T-helper 2 cell treated with Interferon-gamma antibody and Interleukin-4, amounts not matched to agents 100 ng/mL and 5 ng/mL, for 36 hours (primary cell): ENCODE results near the gene ADAMTS12. TPM values are rescaled to one million over a fixed set of nuclear protein-coding genes. Genes with fewer than 3 reads are reported as not detected.

Source experiments
- intact Hi-C: fragments of 100-400 bp; cut with micrococcal nuclease; formaldehyde crosslinking; loops from one replicate; pipeline ENCODE4 v1.15.1; 2023
- total RNA-seq: library from RNA; stranded (reverse); gene quantifications from 2 replicates; pipeline ENCODE4 v1.2.3, GENCODE V29; 2022

Gene ADAMTS12
- total RNA-seq, 1 donor from 2014 or later, result not detected

DNA sequence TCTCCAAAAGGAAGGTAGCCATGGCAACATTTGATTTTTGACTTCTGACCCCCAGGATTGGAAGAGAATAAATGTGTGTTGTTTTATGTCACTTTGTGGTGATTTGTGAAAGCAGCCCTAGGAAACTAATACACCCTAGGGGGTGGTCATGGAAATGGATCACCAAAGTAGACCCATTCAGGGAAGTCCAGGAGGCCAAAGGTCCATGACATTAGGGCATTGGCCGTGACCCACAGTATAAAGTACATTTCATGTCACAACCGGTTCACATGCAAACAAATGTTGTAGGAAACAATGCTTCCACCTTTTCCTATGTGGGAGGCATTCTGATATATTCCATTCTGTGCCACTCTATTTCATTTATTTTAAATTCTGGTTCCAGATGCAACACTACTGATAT lies 128.4 kb downstream of the ADAMTS12 start:
- intact Hi-C loops, result no loop called here

DNA sequence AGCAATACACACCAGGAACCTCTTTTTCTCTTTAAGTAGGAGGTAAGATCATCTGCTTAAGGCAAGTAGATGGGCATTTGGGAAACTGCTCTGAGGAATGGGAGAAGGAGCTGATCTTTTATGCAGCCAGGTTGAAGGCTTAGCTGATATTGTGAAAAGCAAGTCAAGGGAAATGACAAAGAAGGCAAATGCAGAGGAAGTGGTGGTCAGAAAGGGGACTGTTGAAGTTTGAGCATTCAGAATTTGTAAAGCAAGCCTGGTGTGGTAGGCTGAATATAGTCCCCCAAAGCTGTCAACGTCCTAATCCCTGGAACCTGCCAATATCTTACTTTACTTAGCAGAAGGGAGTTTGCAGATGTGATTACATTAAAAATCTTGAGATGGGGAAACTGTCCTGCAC lies 128.9 kb downstream of the ADAMTS12 start:
- intact Hi-C loops, result no loop called here

DNA sequence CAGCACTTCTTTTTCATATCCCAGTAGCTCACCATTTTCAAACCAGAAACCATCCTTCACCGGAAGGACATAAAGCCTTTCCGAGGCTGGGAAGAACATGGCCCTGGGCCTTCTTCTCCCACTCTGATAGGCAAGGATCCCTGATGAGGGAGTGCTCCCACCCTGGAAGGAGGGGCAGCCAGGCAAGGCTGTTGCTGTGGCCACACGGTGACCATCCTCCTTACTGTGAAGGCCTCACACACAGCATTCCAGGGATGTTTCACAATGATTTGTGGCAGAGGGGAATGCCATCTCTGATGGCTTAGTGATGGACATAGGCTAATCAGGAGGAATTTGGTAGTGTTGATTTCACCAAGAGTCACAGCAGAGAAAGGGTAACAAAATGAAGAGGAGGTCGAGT lies 130.7 kb downstream of the ADAMTS12 start:
- intact Hi-C loops, result no loop called here

- intact Hi-C loops, result no loop called here
These were observed 133.1 kb downstream of the ADAMTS12 start for GRCh38 chr5:33758737-33759136.

- intact Hi-C loops, result no loop called here
These were observed 135.3 kb downstream of the ADAMTS12 start for GRCh38 chr5:33756491-33756890.

- intact Hi-C loops, result no loop called here
These were observed 136.6 kb downstream of the ADAMTS12 start for GRCh38 chr5:33755231-33755630.

- intact Hi-C loops, result no loop called here
These were observed 138.1 kb downstream of the ADAMTS12 start for GRCh38 chr5:33753704-33754103.

DNA sequence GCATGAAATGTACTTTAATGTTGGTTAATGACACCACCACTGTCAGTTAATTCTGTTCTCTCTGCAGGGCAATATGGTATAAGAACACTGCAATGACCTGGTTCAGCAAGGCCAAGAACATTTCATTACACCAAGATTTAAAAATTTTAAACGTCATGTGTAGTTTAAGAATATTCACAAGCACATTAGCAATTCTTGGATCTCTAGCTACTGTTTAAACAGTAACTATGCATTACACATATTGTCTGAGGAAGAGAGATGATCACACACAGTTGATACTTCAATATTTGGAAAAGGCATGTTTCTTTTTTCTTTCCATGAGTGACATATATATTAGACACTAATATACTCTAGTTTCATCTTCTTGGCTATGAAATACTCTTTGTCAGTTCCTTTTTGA lies 143.0 kb downstream of the ADAMTS12 start:
- intact Hi-C loops, result loop anchor here (10.0 kb wide), 1 partner anchor 186 kb away; the partner anchor contains the start of gene RXFP3

DNA sequence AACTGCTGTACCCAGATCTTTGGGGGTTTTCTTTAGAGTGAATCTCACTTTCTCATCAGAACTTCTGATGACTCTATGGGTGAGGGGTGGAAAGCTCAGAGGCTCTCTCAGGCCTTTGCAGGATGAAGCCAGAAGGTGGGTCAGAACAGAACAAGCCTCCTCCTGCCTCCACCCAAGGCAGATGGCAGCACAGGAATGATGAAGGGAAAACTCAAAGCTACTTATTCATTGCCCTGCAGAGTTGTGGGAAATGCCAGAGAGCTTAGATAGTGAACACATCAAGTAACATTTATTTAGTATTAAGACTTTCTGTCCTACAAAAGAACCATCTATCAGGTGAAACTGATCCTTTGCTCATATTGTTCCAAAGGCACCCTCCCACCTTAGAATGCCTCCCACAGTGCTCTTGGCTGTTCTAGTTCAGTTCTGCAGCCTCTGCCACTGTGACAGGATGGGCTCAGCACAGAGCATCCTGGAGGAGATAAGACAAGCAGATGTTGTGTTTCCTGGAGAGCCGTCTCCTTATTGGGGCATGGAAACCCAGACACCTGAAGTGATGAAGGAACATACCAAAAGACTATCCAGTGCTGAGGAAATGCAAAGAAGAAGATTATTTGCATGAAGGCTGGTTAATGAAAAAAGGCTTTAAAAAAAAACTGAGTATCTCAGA lies 146.6 kb downstream of the ADAMTS12 start:
- intact Hi-C loops, result loop anchor here (10.0 kb wide), 1 partner anchor 190 kb away; the partner anchor contains the start of gene RXFP3

DNA sequence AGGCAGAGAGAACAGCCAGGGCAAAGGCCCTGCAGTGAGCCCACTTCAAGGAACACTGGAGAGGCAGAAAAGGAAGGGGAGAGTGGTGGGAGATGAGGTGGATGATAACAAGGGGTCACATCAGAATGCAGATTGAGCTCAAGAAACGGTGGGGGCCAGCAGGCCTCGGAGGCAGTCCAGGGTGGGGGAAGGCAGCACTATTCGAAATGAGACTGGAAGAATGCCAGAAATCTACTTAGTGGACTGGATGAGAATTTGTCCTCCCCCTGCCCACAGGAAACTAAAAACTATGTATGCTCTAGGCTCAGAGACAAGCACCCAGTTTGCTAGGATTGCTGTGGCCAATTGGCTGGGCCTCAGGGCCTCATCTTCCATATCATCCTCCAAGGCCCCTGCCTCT lies 148.7 kb downstream of the ADAMTS12 start:
- intact Hi-C loops, result loop anchor here (10.0 kb wide), 1 partner anchor 192 kb away; the partner anchor contains the start of gene RXFP3

DNA sequence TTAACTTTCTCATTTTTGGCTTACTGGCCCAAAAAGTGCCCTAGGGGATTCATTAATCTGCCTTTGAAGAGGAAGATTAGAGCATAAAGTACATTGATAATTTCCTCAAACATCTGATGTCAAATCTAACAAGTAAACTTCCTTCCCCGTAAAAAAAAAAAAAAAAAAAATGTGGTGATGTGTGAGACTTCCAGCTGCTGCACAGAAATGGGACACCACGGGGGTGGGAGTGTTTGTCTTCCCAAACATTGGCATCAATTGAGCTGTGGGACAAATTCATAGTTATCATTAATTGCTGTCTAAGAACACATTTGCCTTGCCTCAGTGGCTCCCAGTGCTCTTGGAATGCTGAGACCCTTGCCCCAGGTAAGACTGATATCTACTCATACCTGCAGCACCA lies 149.6 kb downstream of the ADAMTS12 start:
- intact Hi-C loops, result loop anchor here (10.0 kb wide), 1 partner anchor 193 kb away; the partner anchor contains the start of gene RXFP3

DNA sequence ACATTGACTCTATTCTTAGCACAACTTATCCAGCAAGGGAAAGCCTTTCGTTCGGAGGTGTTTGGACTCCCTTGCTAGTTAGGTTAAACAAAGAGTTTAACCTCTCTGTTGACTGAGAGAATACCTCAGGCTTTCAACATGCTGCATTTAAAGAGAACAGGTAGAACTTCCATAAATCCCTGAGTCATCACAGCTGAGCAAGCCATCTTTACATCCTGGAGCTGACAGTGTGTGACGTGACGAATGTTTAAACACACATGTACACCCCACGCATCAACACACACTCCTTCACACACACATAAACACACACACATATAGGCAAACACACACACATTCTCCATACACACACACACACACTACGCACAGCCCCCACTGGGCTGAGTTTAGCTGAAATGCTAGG lies 152.8 kb downstream of the ADAMTS12 start:
- intact Hi-C loops, result no loop called here

- intact Hi-C loops, result no loop called here
These were observed 153.7 kb downstream of the ADAMTS12 start for GRCh38 chr5:33738097-33738496.

GRCh38 chr5:33737697-33738096 lies 154.1 kb downstream of the ADAMTS12 start:
- intact Hi-C loops, result no loop called here

- intact Hi-C loops, result no loop called here
These were observed 154.5 kb downstream of the ADAMTS12 start for GRCh38 chr5:33737284-33737683.

DNA sequence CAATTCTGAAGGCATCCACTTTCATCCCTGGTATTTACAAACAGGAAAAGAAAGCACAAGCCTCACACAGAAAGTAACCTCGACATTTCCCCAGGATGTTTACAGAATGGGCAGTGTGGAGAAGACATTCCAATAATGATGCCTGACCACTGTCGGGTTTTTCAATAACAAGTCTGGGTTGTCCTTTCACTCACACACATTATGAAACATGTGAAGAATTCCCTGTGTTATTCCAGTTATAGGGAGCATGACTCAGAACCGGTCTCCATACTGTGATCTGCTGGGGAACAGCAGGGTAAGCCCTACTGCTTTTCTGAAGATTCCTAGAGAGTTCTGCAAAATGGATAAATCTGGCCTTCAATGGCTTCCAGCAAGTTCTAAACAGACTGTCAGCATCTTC lies 155.3 kb downstream of the ADAMTS12 start:
- intact Hi-C loops, result no loop called here

DNA sequence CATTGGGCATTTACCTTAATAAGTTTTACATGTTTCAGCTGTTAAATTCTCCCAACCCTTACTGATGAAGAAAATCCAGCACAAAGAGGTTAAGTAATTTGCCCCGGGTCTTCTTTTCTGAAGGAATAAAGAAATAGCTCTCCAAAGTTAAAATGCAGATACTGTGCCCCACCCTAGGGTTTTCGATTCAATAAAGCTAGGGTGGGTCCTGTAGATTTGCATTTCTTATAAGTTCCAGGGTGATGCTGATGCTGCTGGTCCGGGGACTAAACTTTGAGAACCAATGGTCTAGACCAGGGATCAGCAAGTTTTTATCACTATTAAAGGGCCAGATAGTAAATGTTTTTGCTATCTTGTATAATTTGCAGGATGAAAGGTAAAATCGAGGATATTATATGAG lies 156.7 kb downstream of the ADAMTS12 start:
- intact Hi-C loops, result no loop called here

DNA sequence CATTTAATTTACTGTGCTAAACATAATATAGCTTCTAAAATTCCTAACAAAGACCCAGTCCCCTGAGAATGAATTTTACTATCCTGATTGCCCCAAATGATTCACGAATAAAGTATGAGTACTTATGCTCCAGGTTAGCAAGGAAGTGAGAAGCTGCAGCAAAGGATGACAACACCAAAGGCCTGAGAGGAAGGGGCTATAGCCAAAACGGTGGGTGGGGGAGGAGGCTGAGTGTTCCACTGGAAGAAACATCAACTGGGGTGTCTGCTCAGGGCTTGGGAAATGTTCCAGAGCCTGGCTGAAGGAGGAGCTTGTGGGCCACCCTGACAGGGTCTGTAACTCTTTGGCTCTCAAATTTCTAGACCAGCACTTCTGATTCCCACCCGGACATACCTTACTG lies 157.3 kb downstream of the ADAMTS12 start:
- intact Hi-C loops, result no loop called here

DNA sequence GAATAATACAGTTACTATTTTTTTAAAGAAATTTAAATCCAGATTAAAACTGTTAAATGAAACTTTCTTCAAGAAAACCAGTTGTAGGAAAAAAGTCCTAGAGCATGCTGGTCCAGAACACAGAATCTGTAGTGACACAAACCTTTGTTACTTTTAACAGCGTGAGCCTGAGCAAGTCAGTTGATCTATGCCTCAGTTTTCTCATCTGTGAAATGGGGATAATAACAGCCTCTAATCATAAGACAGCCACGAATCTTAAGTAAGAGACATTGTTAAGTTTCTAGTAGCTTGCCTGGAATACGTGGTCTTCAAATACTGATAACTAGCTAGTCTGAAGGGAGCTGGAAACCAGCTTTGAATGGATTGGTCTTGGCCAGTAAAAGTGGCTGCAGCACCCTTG lies 158.6 kb downstream of the ADAMTS12 start:
- intact Hi-C loops, result no loop called here

- intact Hi-C loops, result no loop called here
These were observed 165.2 kb downstream of the ADAMTS12 start for GRCh38 chr5:33726422-33727165.

DNA sequence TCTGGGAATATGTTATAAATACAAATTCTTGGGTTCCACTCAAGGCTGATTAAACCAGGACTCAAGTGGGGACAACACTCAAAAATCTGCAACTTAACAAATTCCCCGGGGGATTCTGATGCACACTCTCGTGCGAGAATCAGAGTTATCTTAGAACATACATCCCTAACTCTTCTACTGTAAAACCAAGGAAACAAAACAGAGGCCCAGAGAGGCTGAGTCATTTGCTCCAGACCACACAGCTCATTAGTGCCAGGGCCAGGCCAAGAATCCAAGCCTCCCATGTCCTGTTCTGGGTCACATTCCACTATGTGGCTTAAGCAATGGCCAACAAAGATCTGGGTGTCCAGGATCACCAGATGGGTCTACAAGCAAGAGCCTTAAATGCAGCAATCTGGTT lies 166.0 kb downstream of the ADAMTS12 start:
- intact Hi-C loops, result no loop called here

- intact Hi-C loops, result no loop called here
These were observed 170.1 kb downstream of the ADAMTS12 start for GRCh38 chr5:33721491-33722200.
